ENCODE data around the gene IGHMBP2. TPM values are rescaled to one million over a fixed set of nuclear protein-coding genes. Genes with fewer than 3 reads are reported as not detected.

Gene IGHMBP2
- total RNA-seq, 1 donor from 2014 or later = 4.1 TPM

DNA sequence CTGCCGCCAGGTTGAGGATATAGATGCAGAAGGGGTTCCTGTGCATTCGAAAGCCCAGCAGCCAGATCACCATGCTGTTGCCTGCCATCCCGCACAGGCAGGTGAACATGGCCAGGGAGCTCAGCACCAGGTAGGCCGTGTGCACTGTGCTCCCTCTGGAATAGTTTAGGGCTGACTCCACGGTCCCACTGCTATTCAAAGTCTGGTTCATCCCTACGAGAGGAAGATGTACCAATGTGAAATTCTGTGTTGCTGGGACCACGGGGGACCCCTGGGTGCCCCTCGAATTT, 77.0 kb downstream of the IGHMBP2 start, which contains the start of gene MRGPRD:
Gene MRGPRD (minus strand): TSS at position 211 of the 290 bp plus-strand sequence. CDS start 0 bp downstream, at position 211.
- no peak for DNase-seq (ENCODE audit: low spot score)

DNA sequence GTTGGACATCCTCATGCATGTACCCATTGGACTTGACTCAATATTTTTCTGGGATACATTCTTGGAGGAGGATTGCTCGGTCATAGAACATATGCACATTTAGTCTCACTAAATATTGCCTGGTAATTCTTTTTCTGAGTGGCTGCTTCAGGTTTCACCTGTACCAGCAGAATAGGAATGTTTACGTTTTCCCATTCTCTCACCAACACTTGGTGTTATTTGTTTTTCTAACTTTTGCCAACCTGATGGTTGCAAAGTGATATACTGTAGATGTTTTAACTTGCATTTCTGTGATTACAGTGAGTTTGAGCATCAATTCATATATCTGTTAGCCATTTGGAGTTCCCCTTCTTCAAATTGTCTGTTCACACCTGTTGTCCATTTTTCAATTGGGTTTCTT, 78.4 kb downstream of the IGHMBP2 start:
- no peak for DNase-seq (ENCODE audit: low spot score)

DNA sequence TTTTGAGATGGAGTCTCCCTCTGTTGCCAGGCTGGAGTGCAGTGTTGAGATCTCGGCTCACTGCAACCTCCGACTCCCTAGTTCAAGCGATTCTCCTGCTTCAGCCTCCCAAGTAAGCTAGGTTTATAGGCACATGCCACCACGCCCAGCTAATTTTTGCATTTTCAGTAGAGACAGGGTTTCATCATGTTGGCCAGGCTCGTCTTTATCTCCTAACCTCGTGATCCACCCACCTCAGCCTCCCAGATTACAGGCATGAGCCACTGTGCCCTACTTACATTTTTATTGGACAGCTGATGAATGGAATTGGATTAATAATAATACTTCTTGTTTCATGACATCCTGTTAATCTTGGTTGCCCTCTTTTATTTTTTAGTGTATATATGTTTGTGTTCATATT, 80.1 kb downstream of the IGHMBP2 start:
- peak; percentile 59 for DNase-seq (ENCODE audit: low spot score)

DNA sequence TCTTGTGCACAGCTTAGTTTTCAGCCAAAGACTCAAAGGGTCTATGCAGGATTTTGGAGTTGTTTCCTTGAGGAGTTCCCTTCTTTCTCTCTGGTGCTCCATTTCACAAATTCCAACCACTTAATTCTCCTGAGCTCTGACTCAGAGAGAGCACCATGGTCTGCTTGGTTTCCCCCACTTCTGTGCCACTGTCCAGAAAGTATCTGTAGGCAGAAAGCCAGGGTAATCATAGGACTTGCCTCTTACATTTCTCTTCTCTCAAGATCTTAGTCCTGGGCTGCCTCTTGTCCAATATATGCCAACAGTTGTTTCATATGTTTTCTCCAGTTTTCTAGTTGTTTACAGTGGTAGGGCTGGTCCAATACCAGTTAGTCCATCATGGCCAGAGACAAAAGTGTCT, 83.5 kb downstream of the IGHMBP2 start:
- no peak for DNase-seq (ENCODE audit: low spot score)

DNA sequence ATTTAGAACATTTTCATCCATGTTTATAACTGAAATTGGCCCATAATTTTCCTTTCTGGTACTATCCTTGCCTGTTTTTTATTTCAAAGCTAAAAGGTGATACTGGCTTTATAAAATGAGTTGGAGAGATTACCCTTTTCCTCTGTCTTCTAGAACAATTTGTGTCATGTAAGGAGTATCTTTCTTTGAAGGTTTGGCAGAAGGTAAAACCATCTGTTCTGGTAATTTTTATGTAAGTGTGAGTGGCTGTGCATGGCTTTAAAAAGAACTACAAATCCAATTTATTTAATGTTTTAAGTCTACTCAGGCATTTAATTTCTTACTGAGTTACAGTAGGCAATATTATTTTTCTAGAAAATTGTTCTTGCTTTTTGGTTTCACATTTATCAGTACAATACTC, 84.8 kb downstream of the IGHMBP2 start:
- no peak for DNase-seq (ENCODE audit: low spot score)

Other genes with a start within 250 kb of the IGHMBP2 start
- gene GAL, start 219.3 kb upstream of the IGHMBP2 start, total RNA-seq (ENCODE audit: insufficient read depth, low replicate concordance) = not detected
- gene TESMIN, start 152.4 kb upstream of the IGHMBP2 start, total RNA-seq (ENCODE audit: insufficient read depth, low replicate concordance) = 9.6 TPM
- gene CPT1A, start 62.0 kb upstream of the IGHMBP2 start, total RNA-seq (ENCODE audit: insufficient read depth, low replicate concordance) = 7.0 TPM
- 14.9 TPM for gene MRPL21, start 59 bp upstream of the IGHMBP2 start, total RNA-seq (ENCODE audit: insufficient read depth, low replicate concordance)
- not detected for gene MRGPRD, start 77.1 kb downstream of the IGHMBP2 start, total RNA-seq (ENCODE audit: insufficient read depth, low replicate concordance)
- 38.8 TPM for gene MRGPRF, start 109.4 kb downstream of the IGHMBP2 start, total RNA-seq (ENCODE audit: insufficient read depth, low replicate concordance)
- gene TPCN2, start 145.0 kb downstream of the IGHMBP2 start, total RNA-seq (ENCODE audit: insufficient read depth, low replicate concordance) = 11.3 TPM